Brain microvascular endothelial cell (primary cell): Measurements from ENCODE around the gene HMCN2.

Experiments
- DNase-seq: peaks from one replicate; pipeline ENCODE4 v3.0.0-alpha.2; 2020
- H3K27ac ChIP-seq: fragments of 250-450 bp; sonication (Bioruptor Pico); 2 replicates; pipeline ENCODE4 v1.5.1; 2020; ENCODE audit warnings: mild to moderate bottlenecking, moderate library complexity
- H3K27me3 ChIP-seq: fragments of 250-450 bp; sonication (Bioruptor Pico); replicated peaks from 2 replicates; pipeline ENCODE4 v1.5.1; 2020; ENCODE audit warnings: mild to moderate bottlenecking
- H3K36me3 ChIP-seq: fragments of 250-450 bp; sonication (Bioruptor Pico); replicated peaks from 2 replicates; pipeline ENCODE4 v1.5.1; 2020; ENCODE audit warnings: mild to moderate bottlenecking
- H3K4me3 ChIP-seq: 2 replicates; pipeline ENCODE4 v1.5.1; 2011; ENCODE audit warnings: low read depth, mild to moderate bottlenecking, control low read depth, low read length, moderate library complexity
- CTCF ChIP-seq: IDR thresholded peaks from 2 replicates; pipeline ENCODE4 v1.5.1; 2011; ENCODE audit warnings: low read depth, mild to moderate bottlenecking, moderate library complexity, low read length, control low read depth, inconsistent platforms; ENCODE audit errors: missing control alignments
- in situ Hi-C: cut with HindIII; loops from 2 replicates; pipeline ENCODE4 v1.10.0; 2017; ENCODE audit warnings: low sequenced_read_pairs, low pct_ligation_motif_present

Gene HMCN2

GRCh38 chr9:130463763-130464745, 198.5 kb downstream of the HMCN2 start:
- no peak for DNase-seq
- in situ Hi-C loops = no loop called here
- Histone ChIP-seq H3K27ac (no peak overlapping the region), H3K27me3 (peaks cover 23% of the 10 kb centered on the region), H3K36me3 (no peaks in the 10 kb centered on the region), H3K4me3 (no peak overlapping the region)
- no peak for TF ChIP-seq CTCF

- H3K4me3 ChIP-seq = no peak overlapping the region
- peaks cover 22% of the 10 kb centered on the region for H3K27me3 ChIP-seq
- DNase-seq = no peak
- in situ Hi-C loops = no loop called here
- TF ChIP-seq CTCF = no peak
- H3K36me3 ChIP-seq = no peaks in the 10 kb centered on the region
- no peak overlapping the region for H3K27ac ChIP-seq
These were observed 200.0 kb downstream of the HMCN2 start for GRCh38 chr9:130465383-130466096.

GRCh38 chr9:130466537-130467217, 201.1 kb downstream of the HMCN2 start:
- no peak for TF ChIP-seq CTCF
- Histone ChIP-seq H3K27ac (no peak overlapping the region), H3K4me3 (no peak overlapping the region), H3K27me3 (peaks cover 24% of the 10 kb centered on the region), H3K36me3 (no peaks in the 10 kb centered on the region)
- no peak for DNase-seq
- in situ Hi-C loops = no loop called here

GRCh38 chr9:130467316-130467715, 201.8 kb downstream of the HMCN2 start:
- TF ChIP-seq CTCF = no peak
- Histone ChIP-seq H3K4me3 (no peak overlapping the region), H3K27me3 (peaks cover 24% of the 10 kb centered on the region), H3K27ac (no peak overlapping the region), H3K36me3 (no peaks in the 10 kb centered on the region)
- in situ Hi-C loops = no loop called here
- no peak for DNase-seq

- no peaks in the 10 kb centered on the region for H3K36me3 ChIP-seq
- peaks cover 35% of the 10 kb centered on the region for H3K27me3 ChIP-seq
- H3K27ac ChIP-seq = no peak overlapping the region
- no peak for DNase-seq
- in situ Hi-C loops = no loop called here
- TF ChIP-seq CTCF = no peak
- H3K4me3 ChIP-seq = no peak overlapping the region
These were observed 203.0 kb downstream of the HMCN2 start for GRCh38 chr9:130468566-130468965.
